NCI-H748 (cell line): ENCODE measurements around the gene SMYD4.
"Not testable (repeated sequence)": the region's sequence is repeated elsewhere in the genome, so short reads cannot be mapped to it uniquely, and the experiment has no call there.

Experiments used
- DNase-seq: peaks from one replicate; lab custom pipeline; 2025; ENCODE audit not compliant: unreplicated experiment; lab: John Stamatoyannopoulos, UW

SMYD4 gene

DNA sequence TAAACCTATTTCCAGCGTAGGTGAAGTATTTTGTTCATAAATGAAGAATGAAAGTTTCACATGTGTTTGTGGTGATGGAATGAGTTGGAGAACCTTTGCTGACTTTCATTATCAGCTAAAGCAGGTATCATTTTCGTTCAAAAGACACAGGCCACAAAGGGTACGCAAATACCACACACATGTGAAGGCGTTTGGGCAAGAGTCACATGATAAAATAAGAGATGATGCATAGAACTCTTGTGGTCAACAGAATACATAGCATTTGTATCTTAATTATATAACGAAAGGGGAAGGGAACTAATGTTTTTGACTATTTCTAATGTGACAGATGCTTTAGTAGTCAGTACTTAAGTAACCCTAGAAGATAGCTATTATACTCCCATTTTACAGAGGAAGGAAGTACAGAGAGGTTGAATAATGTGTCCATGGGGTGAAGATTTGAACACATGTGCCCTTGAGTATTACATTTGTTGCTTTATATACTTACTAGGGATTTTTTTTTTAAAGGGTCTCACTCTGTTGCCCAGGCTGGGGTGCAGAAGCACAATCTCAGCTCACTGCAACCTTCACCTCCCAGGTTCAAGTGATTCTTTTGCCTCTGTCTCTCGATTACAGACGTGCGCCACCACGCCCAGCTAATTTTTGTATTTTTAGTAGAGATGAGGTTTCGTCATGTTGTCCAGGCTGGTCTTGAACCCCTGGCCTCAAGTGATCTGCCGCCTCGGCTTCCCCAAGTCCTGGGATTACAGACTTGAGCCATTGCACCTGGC, 4.9 kb upstream of the SMYD4 start:
- no peak for DNase-seq

DNA sequence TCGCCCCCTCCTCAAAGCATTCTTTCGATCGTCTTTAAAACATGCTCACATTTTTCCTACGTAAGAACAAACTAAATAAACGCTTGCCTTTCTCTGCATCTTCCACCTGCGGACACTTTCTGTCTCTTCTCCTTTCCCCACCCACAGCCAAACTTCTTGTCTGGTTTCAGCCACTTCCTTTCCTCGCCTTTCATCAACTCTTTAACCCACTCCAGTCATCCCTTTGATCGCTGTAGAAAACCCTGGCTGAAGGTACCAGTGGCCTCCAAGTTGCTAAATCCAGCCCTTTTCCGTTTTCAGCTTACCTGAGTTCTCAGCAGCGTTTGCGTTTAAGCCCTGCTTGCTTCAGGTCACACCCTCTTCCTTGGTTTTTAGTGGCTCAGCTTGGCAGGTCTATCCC, 586 bp upstream of the SMYD4 start:
- peak; percentile 54 for DNase-seq

DNA sequence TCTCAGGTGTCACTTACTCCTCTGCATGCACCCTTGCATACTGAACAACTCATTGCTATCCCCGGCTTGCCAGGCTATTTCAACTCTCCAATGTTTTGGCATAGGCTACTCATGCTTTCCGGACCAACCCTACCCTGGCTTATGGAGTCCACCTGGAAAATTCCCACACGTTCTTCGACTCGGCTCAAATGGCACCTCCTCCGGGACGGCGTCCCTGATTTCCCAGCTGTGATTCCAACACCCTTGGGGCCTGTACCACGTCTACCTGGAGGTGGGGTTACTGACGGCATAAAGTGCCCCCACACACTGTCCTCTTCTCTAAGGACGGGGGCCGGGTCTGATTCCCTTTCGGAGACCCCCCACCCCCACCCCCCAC, 498 bp downstream of the SMYD4 start:
- DNase-seq: peak; percentile 65

DNA sequence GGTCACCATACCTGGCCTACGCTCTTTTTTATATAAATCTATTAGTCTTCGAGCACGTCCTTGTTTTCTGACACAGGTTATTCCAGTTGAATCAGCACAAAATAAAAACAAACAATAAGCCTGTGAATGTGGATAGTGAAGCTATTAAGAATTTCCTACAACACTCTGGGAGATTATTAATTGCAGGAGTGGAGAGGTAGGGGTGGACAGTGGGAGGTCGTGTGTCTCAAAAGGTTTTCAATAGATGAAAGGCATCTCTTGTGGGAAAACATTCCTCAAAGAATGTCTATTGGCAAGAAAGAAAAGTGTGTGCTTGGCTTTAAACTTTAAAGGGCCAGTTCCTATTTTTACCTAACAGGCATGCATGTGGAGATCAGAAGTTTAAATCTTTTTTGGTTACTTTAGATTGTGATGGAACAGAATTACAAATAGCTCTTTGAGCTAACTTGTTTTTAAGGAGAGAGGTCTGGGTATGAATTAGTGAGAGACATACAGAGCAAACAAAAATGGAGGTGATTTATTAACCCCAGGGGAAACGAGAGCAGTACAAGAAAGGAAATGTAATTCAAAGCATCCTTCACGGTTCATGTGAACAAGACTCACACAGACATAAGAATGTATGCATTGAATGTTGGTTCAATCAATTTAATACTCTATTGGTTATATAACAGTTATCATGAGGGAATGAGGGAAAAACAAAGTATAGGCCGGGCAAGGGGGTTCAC, 9.0 kb downstream of the SMYD4 start:
- DNase-seq: no peak

DNA sequence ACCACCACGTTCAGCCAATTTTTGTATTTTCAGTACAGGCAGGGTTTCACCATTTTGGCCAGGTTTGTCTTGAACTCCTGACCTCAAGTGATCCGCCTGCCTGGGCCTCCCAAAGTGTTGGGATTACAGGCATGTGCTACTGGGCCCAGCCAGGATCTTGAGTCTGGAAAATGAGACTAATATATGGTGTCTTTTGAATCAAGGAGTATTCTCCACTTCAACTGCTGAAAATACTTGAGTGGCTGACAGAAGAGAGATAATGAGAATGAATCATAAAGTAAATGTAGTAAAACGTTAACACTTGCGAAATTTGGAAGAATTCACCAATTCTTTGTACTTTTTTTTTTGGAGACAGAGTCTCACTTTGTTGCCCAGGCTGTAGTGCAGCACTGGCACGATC, 16.6 kb downstream of the SMYD4 start:
- DNase-seq: no peak

DNA sequence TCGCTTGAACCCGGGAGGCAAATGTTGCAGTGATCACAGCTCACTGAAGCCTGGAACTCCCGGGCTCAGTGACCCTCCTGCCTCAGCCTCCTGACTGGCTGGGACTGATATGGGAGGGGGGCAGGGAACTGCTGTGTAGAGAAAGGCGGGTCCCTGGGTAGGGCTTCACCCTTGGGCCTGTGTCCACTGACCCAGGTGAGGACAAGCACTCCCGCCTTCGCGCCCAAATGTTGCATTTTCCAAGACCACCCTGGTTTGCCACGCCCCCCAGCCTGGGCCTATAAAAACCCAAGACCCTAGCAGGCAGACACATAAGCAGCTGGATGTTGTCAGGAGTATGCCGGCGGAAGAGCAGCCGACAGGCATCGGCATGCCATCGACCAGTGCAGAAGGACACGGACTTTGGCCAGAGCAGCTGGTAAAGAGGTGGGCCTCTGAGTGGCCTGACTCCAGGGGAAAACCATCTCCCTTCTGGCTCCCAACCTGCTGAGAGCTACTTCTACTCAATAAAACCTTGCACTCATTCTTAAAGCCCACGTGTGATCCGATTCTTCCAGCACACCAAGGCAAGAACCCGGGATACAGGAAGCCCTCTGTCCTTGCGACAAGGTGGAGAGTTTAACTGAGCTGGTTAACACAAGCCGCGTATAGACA, 19.1 kb downstream of the SMYD4 start:
- no peak for DNase-seq

DNA sequence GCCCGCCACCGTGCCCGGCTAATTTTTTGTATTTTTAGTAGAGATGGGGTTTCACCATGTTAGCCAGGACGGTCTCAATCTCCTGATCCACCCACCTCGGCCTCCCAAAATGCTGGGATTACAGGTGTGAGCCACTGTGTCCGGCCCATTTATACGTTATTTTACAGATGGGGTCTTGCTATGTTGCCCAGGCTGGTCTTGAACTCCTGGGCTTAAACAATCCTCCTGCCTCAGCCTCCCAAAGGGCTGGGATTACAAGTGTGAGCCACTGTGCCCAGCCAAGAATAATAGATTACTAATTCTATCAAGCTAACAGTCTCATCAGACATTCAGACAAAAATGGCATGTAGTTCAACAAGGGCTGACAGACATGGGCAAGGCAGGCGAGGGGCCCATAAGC, 19.9 kb downstream of the SMYD4 start:
- DNase-seq: not testable (repeated sequence)

DNA sequence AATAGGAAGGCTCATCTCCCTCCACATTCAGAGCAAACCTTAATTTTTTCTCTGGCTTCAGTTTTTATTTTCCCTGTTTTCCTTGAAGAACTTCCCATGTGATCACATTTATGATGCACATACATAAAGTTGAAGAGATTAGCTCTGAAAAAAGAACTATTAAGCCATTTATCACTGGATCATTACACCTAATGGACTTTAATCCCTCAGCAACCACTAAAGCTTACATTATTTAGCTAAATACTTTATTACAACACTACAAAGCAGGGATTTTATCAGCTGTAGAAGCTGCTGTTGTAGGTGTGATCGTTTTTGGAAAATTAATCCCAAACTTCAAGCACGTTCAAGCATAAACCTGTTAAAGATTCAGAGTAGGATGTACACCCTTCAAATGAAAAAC, 21.1 kb downstream of the SMYD4 start:
- no peak for DNase-seq

DNA sequence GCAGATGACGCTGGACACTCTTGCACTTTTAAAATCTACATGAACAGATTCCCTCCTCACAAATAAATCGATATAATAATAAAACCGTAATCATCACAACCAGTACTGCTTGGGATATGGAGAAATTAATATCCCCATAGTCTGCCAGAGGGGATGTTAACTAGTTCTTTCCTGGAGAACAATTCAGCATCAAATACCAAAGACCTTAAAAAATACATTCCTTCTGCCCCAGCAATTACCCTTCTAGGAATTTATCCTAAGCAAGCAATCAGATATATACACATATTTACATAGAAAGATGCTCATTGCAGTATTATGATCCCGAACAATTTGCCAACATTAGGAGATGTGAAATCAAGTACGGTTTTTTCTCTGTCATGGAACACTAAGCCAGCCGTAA, 21.8 kb downstream of the SMYD4 start:
- DNase-seq: no peak

DNA sequence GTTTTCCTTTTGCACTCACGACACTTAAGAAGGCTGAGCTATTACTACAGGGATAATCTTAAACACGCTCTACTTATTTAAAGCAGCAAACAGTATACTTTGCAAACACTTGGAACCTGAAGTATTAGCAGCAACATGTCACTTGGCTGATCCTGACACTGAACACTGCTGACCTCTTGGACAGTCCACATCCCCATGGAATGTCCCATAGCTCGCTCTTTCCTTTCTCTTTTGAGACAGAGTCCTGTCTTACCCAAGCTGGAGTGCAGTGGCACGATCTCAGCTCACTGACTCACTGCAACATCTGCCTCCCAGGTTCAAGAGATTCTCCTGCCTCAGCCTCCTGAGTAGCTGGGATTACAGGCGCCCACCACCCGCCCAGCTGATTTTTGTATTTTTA, 26.4 kb downstream of the SMYD4 start:
- DNase-seq: no peak

DNA sequence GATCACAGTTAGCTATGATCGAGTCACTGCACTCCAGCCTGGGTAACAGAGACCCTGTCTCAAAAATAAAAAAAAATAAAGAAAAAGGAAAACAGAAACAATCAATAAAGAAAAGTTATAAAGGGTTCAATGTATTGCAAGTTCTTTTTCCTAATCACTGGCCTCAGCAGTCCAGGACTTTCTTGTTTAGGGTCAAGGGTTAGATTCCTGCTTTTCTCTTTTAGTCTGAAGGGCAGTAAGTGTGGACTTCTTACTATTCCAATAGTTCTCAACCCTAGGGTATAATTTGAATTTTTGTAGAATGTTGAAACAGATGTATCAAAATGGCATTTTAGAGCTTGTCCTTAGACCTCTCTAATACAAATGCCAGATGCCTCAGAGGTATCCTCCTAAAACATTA, 27.3 kb downstream of the SMYD4 start:
- DNase-seq: no peak

DNA sequence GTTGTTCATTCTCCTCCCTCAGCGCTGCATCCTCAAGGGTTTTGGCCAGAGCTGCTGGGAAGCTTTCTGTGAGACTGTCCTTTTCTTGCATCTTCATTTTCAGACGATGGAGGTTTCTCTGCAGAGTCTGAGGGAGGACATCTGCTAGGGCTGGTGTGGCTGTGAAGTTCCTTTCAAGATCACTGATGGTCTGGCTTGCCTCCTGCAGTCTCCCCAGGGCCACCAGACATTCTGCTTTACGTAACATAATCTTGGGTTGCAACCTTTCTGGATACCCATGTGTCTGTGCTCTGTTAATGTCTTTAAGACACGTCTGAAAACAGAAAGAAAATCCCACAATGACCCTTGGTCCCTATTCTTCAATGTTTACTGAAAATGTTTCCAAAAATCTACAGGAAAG, 29.0 kb downstream of the SMYD4 start:
- DNase-seq: no peak

DNA sequence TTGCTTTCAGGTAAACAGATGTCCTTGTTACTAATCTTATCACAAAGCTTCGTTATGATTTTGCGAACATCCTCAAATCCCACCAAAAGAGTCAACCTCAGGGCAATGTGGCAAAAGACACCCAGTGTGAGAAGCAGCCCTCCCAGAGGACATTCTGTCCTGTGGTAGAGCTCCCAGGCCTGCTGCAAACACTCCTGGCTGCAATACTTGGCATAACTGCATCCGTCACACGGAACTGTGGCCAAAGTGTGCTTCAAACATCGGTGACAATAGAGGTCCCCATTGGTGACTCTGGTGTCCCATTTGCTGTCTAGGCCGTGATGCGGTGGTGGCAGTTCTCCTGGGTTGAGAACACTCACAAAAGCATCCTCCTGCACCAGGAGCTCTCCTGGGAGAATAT, 29.5 kb downstream of the SMYD4 start:
- DNase-seq: no peak

DNA sequence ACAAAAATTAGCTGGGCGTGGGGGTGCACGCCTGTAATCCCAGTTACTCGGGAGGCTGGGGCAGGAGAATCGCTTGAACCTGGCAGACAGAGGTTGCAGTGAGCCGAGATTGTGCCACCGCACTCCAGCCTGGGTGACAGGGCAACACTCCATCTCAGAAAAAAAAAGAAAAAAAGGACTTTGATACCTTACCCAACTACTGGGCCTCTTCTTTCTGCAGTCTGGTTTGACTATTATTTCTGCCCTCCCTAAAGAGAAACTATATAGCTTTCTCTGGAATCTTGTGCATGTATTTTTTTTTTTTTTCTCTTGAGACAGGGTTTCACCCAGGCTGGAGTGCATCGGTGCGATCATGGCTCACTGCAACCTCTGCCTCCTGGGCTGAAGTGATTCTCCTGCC, 31.9 kb downstream of the SMYD4 start:
- DNase-seq: not testable (repeated sequence)

DNA sequence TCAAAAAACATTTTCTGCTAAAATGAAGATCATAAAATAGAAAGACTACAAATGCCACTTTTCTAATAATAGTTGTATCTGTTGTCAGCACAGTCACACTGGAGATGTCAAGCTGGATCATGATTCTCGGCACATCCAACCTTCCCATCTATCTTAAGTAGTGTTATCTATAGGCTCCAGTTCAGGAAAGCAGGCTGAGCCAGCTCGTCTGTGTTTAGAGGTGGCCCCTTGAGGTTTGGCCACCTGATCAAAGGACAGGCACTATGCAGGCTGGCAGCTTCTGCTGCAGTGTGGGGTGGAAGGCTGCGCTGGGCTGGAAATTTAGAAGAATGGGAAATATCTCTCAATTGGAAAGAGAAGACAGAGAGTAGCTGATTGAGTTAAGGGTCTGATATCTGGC, 32.4 kb downstream of the SMYD4 start:
- DNase-seq: no peak

DNA sequence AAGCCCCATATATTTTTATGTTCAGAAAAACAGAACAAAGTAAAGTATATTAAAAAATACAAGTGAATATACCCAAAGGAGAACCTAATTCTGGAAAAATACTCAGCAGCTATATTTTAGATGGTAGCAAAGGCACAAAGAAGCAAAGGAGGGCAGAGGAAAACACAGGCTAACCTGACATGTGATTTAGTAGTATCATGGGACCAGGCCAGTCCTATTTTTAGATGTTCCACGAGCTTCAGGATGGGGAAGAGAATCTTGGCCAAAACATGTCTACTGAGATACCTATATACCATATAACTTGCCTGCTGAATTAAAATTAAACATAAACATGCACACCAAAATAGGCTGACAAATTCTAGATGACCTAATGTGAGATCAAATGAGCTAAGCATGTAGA, 32.9 kb downstream of the SMYD4 start:
- no peak for DNase-seq

DNA sequence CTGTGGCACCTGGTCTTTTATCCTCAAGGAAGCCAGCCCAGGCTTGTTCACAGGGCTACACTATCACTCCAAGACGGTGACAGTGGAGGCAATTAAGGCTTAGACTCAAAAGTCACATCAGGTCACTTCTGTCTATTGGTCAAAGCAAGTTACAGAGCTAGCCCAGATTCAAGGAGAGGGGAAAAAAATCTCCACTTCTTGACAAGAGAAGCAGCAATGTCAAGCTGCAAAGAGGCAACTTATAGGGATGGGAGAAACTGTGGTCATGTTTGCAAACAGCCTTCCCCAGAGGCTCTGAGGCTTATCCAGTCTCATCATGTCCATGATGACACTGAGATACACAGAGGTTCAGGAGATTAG, 36.3 kb downstream of the SMYD4 start:
- no peak for DNase-seq

DNA sequence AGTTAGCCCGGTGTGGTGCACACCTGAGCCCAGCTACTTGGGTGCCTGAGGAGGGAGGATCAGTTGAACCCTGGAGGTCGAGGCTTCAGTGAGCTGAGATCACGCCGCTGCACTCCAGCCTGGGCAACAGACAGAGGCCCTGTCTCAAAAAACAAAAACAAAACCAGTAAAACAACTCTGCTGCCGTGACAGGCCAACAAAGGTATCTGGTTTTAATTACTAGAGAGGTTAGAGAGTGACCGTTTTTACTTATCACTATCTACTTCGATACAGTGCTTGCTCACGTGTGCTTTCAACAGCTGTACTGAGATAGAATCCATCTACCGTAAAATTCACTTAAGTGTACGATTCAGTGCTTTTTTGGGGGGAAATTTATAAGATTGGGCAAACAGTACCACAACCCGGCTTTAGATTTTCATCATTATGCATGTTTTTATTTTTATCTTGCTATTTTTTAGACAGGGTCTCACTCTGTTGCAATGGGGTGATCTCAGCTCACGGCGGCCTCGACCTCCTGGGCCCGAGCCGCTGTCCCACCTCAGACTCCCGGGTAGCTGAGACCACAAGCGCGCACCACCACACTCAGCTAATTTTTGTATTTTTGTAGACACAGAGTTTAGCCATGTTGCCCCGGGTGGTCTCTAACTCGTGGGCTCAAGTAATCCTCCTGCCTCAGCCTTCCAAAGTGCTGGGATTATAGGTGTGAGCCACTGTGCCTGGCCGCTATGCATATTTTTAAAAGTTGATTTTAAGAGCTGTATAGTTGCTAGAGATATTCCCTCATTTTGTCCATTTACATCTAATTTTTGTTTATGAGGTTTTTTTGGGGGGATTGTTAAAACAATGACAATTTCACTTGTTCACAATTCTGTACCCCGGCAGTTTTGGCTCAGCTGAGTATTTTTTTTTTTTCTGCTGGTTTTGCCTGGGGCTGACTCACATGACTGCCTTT, 36.9 kb downstream of the SMYD4 start:
- DNase-seq: no peak

DNA sequence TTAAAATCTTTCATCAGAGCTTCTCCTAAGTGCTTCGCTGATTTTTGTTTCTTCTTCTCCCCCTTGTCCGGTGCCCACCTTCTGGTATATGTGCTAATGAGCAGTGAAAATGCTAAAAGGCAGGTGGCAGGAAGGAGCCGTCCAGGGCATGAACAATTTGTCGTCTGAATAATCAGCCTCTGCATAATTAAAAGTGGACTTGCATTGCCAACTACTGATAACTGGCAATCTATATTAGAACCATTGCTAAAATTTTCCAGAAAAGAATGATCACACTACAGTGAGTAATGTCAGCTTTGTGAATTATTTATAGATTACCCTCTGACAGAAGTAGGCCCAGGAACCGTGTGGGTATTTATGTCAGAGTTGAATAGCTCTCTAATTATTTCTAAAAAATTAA, 39.8 kb downstream of the SMYD4 start:
- DNase-seq: no peak

DNA sequence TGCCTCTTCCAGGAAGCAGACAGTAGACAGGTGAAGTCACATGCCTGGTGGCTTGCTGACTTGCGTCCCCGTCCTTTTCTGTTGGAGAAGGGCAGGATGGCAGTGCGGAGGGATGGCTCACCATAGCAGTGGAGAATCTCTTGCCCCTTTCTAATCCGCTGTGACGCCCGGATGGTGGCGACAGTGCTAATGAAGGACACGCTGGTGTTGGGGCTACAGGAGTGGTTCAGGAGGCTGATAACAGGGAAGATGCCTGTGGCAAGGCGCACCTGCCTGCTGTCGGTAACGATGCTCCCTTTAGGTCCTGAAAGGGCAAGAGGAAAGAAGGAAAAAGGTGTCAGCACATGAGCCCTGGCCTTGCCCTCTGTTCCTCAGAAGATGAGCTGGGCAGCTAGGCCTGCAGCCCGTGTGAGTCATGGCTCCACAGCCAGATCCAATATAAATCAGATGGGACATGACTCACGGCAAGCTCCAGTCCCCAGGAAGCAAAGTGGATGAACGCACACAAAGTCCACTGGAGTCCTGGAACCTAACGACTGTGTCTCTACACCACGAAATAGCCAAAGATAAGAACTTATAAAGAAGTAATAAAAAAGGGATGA, 42.3 kb downstream of the SMYD4 start:
- DNase-seq: no peak

DNA sequence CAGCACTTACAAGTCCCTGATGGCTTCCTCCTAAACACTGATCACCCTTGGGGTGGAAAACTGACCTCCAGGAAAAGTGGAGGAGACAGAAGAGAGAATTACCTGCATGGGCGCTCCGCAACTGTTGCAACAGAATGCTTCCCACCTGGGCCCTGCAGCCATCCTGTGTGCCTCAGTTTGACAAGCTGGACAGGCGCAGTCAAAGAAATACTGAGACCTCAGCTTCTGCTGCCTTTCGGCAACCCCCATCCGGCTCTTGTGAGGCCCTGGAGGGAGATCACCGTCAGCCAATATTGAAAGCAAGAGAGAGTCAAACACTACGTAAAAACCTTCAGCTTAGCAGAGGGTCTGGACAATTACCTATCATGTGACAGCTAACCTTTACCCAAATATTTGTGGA, 43.0 kb downstream of the SMYD4 start:
- no peak for DNase-seq
